NCI-H1436 (cell line): ENCODE data around the gene TESK1.
"Not testable (repeated sequence)": the region's sequence is repeated elsewhere in the genome, so short reads cannot be mapped to it uniquely, and the experiment has no call there.

Experiments
- DNase-seq: peaks from one replicate; lab custom pipeline; 2025; lab: John Stamatoyannopoulos, UW

TESK1 gene

GRCh38 chr9:35615981-35616680, 11.1 kb downstream of the TESK1 start:
- DNase-seq = no peak

- peak; percentile 38 for DNase-seq
Observed at GRCh38 chr9:35616681-35617459, 11.8 kb downstream of the TESK1 start.

DNA sequence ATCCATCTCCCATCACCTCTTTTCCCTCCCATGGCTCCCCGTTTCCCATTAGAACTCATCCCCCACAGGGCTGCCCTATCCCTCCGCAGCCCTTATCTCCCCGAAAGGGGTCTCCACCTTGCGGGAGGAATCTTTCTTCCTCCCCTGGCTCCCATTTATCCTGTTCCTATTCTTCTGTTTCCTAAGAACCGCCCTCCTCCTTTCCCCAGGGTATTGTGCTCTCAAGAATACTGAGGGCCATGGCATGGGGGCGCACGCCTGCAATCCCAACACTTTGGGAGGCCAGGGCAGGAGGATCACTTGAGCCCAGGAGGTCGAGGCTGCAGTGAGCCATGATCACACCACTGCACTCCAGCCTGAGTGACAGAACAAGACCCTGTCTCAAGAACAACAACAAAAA, 12.5 kb downstream of the TESK1 start:
- no peak for DNase-seq

DNA sequence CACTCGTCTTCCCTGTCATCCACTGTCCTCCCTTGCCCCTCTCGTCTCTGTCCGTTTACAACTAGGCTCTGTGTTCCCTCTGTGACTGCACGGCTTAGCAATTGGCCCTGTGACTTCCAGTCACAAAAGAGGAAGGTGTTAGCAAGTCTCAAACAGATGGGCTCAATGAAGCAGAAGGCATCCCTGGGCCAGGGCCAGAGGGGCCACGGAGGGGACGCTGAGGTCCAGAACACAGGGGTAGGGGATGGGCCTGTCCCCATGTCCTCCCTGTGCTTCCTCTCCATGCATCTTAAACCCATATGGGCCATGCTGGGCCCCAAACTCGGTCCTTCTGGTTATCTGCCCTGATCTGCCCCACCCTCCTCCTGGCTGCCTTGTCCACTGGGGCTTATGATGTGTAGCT, 13.3 kb downstream of the TESK1 start, which contains the start of gene CD72:
CD72 (minus strand) TSS at position 89 of the 403 bp plus-strand sequence. CDS start 110 bp downstream, outside the sequence.
- no peak for DNase-seq

DNA sequence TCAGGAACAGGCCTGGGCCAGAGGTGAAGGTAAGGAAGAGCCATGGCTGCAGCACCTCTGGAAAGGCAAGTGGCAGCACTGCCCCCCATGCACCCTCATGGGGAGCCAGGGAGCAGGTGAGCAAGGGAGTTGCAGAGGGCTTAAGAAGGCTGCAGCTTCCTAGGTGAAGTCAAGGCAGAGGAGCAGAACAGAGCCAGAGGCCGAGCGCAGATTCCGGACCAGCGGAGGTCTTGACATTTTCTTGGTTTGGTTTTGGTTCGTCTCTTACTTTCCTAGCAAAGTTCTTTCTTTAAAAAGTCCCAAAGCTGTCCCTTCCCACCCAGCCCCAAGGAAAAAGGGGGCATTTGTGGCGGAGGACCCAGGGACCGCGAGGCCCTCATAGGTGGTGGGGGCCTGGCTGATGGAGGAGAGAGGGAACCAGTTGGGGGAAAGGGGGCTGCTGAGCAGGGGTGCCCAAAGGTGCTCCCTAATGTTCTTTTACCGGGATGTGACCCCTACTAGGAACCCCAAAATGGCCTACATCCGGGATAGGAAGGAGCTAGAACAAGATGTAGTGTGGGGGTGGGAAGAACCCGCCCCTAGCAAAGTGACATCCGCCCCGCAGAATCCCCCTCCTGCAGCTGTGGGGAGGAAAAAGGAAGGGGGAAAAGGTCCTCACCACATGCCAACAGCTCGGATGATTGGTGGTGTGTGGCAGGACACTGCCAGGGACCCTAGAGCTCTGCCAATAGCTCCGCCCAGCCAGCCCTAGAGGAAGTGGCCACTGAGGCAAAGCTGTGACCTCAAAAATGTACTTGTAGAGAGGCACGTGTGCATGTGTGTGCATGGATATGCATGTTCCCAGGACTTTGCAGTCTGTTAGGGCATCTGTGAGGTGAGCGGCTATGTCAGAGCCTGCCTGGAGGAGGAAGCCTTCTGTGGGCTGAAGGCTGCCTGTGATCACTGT, 14.1 kb downstream of the TESK1 start:
- DNase-seq = no peak

DNA sequence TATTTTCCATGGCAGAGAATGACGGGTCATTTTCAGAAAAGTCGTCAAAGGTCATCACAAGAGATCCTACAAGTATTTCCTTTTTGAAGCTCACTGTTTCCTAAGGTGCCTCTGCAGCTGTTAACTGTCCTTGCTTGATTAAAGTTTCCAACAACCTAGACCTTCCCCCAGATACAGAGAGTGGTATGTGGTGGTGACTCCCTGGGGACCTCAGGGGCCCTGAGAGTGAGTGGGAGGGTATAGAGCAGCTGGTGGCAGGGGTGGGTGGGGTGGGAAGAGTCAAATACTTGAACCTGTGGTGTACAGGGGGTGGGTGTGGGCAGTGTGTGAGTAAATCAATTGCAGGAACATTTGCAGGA, 14.7 kb downstream of the TESK1 start:
- no peak for DNase-seq

DNA sequence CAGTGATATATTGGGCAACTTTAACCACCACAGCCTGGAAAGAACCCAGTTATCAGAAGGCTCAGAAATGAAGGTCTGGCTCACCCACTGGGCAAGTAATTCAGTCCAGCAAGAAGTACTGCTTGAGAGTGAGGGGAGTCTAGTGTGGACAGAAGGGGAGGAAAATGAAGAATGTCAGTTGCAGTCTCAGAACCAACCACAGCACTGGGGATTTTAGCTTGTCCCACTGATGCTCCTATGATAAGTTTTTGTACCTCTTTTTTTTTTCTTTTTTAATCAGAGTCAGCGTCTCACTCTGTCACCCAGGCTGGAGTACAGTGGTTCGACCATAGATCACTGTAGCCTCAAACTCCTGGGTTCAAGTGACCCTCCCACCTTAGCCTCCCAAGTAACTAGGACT, 22.5 kb downstream of the TESK1 start:
- DNase-seq = no peak

DNA sequence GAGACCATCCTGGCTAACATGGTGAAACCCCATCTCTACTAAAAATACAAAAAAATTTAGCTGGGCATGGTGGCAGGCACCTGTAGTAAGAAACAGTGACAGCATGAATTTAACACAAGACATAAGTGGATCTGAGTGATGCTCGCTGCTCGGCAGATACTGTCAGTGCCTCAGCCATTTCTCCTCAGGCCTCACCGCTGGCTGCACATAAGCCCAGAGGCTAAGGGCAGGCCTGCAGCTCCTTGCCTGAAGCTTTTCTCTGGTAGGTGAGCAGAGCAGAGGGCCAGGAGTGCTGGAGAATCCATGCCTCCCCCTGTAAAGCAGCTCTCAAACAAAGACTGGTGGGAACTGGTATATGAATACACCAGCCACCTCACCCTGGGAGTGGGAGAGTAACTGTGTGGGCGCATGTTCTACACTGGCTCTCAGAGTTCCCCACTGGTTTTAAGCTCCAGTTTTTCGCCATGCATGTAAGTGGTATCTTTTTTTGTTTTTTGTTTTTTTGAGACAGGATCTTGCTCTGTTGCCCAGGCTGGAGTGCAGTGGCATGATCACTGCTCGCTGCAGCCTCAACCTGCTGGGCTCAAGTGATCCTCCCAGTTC, 23.4 kb downstream of the TESK1 start:
- no peak for DNase-seq

GRCh38 chr9:35629597-35629996, 24.5 kb downstream of the TESK1 start:
- DNase-seq = no peak

- no peak for DNase-seq
Observed at GRCh38 chr9:35635730-35636129, 30.7 kb downstream of the TESK1 start.

DNA sequence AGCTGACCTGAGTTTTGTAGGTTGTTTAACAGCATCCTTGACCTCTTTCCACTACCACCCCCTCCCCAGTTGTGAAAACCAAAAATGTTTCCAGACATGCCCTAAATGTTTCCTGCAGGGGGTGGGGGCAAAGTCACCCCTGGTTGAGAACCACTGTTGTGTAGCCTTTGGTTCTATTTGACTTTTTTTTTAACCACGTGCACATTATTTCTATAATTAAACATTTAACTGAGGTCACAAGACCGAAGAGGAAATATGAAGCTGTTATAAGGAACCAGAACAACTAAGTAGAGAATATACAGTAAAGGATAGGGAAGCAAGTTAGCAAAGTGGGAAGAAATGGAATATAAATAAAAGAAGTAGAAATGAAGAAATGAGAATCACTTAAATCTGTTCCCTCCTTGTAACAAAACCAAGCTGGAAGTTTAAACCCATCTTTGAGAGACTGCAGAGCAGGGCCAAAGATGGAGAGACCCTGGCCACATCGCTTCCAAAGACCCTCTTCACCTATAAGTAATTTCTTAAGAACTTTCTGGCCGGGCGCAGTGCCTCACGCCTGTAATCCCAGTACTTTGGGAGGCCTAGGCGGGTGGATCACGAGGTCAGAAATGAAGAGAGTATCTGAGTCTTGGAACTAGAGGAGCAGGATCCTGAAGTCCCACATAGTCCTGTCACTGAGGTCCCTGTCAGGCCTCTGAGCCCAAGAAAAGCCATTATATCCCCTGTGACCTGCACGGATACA, 31.2 kb downstream of the TESK1 start:
- no peak for DNase-seq

DNA sequence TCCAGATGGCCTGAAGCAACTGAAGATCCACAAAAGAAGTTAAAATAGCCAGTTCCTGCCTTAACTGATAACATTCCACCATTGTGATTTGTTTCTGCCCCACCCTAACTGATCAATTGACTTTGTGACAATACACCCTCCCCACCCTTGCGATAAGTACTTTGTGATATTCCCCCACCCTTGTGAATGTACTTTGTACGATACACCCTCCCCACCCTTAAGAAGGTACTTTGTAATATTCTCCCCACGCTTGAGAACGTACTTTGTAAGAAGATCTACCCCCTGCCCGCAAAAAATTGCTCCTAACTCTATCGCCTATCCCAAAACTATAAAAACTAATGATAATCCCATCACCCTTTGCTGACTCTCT, 31.8 kb downstream of the TESK1 start:
- not testable (repeated sequence) for DNase-seq

- not testable (repeated sequence) for DNase-seq
Observed at GRCh38 chr9:35637427-35637955, 32.4 kb downstream of the TESK1 start.

DNA sequence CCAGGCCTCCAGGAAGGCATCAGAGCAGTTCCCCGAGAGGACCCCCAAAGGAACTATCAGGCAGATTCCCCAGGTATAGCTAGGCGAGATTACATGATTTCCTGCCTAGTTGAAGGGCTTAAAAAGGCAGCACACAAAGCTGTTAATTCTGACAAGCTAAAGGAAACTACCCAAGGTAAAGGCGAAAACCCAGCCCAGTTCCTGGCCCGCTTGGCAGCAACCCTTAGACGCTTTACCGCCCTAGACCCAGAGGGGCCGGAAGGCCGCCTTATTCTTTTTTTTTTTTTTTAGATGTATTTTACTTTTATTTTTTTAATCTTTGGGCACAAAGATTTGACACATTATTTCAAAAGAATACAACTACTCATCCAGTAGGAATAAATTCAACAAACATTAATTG, 33.7 kb downstream of the TESK1 start:
- DNase-seq = not testable (repeated sequence)

GRCh38 chr9:35639225-35639624, 34.2 kb downstream of the TESK1 start:
- not testable (repeated sequence) for DNase-seq

DNA sequence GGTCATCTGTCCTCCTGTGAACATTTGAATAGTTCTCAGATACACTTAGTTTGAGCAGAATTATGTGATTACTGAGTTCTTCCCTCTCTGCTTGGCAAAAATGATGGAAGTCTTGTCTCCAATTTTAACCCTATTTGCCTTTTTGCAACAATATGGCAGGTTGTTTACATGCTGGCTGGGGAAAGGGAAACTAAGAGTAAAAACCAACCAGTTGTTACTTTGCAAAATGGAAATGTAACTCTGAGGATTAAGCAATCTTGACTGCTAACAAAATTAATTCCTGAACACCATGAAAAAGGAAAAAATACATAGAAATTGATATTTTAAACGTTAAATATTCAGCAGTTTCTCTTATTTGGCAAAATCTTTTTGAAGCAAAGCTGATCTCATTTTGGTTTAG, 34.6 kb downstream of the TESK1 start:
- no peak for DNase-seq

DNA sequence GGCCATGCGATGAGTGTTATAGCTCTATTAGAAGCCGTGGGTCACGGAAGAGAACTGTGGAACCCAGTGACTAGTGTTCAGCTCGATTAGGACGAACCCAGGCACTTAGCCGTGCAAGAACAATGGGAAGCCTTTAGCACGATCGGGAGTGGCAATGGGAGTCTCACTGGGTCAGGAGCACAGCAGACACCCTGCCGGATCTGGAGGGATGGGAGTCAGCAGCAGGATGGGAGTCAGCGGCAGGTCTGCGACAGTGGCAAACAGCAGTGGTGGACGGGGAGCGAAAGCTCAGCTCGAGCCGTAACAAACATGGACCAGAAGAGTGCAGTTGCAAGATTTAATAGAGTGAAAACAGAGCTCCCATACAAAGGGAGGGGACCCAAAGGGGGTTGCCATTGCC, 35.4 kb downstream of the TESK1 start:
- not testable (repeated sequence) for DNase-seq

GRCh38 chr9:35641478-35641877, 36.4 kb downstream of the TESK1 start:
- DNase-seq = not testable (repeated sequence)

DNA sequence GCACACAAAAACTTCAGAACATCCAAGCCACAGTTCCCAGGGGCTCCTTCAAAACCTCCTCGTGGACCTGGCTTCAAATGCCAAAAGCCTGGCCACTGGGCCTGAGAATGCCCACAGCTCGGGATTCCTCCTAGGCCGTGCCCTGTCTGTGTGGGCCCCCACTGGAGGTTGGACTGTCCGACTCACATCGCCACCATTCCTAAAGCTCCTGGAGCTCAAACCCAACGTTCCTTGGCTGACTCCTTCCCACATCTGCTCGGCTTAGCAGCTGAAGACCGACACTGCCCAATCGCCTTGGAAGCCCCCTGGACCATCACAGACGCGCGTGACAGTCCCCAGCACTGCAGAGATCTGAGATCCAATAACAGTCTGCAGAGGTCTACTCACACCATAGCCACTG, 38.0 kb downstream of the TESK1 start:
- no peak for DNase-seq

DNA sequence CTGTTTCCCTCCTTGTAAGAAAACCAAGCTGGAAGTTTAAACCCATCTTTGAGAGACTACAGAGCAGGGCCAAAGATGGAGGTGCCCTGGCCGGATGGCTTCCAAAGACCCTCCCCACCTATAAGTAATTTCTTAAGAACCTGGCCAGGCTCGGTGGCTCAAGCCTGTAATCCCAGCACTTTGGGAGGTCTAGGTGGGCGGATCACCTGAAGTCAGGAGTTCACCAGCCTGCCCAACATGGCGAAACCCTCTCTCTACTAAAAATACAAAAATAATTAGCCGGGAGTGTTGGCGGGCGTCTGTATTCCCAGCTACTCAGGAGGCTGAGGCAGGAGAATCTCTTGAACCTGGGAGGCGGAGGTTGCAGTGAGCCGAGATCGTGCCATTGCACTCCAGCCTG, 40.7 kb downstream of the TESK1 start:
- DNase-seq = not testable (repeated sequence)

DNA sequence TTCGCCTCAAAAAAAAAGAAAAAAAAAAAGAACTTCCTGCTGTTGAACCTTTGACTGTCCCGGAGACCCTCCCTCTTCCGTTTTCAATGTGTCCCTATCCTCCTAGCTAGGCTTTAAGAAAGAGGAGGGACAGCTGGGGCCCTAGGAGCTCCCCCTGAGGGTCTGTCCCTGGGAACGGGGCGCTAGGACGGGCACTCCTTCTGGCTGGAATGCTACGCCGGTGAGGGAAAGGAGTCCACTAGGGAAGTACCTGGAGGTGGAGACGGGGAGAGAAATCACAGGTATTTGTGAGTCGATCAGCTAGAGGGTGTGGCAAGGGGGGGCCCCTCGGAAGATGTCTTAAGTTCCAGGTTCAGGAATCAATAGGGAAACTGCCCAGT, 41.1 kb downstream of the TESK1 start:
- no peak for DNase-seq
